Pons (tissue), 1 donor: ENCODE results near the gene CREBBP.
"Not testable (repeated sequence)": the region's sequence is repeated elsewhere in the genome, so short reads cannot be mapped to it uniquely, and the experiment has no call there.

Experiments
- DNase-seq: peaks from one replicate; pipeline ENCODE4 v3.0.0-alpha.2; 2016; ENCODE audit warnings: low spot score

CREBBP gene

DNA sequence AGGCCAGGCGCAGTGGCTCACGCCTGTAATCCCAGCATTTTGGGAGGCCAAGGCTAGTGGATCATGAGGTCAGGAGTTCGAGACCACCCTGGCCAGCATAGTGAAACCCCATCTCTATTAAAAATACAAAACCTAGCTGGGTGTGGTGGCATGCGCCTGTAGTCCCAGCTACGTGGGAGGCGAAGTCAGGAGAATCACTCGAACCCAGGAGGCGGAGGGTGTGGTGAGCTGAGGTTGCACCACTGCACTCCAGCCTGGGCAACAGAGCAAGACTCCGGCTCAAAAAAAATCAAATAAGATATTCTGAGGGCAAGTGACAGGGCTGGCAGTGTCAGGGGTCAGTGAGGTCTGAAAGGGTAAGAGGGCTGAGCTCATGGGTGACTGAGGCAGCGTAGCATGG lies 166.1 kb downstream of the CREBBP start:
- not testable (repeated sequence) for DNase-seq

DNA sequence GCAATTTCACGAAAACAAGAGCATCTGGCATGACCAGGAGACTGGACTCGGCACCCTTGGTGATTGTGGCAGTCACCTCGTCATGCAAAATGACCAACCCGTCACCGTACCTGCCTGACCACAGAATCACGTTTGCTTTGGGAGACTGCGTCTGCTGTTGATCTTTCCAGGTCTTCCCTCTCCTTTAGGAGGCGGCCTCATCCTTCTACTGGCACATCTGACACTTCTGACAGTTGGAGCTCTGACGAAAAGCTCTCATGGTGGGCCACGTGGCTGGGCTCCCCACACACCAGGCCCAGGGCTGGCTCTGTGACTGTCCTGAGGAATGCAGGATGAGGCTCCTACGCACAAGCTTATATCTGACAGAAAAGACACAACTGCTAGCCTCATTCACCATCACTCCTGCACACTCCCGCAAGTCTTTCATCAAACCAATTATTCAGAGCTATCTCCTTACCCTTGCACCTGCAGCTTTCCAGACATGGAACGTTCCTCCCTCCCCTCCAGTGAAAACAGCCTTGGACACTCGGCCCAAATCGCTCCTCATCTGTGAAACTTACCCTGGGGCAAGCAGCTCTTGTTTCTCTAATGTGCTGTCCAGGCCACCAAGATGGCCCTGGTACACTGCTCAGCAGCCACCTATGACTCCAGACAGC lies 166.8 kb downstream of the CREBBP start:
- no peak for DNase-seq

DNA sequence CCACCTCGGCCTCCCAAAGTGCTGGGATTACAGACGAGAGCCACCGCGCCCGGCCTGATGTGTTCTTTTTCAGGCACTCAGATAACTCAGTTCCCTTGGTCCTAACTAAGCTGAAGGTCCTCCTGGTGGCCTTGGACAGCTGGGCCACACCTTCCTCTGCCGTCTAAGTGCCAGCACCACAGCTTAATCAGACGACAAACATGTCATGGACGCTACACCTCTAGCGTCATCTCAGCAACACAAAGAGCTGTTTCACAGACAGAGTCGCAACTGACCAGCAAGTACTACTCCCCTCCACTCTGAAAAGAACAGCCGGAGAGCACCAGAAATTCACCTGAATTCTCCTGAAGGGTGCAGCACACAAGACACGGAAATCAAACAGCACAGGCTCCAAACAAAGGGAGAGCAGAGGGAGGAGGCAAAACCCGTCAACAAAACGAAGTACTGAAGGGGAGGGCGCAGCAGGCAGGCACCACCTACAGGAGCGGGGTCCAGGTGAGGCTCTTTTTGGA lies 167.6 kb downstream of the CREBBP start:
- no peak for DNase-seq

DNA sequence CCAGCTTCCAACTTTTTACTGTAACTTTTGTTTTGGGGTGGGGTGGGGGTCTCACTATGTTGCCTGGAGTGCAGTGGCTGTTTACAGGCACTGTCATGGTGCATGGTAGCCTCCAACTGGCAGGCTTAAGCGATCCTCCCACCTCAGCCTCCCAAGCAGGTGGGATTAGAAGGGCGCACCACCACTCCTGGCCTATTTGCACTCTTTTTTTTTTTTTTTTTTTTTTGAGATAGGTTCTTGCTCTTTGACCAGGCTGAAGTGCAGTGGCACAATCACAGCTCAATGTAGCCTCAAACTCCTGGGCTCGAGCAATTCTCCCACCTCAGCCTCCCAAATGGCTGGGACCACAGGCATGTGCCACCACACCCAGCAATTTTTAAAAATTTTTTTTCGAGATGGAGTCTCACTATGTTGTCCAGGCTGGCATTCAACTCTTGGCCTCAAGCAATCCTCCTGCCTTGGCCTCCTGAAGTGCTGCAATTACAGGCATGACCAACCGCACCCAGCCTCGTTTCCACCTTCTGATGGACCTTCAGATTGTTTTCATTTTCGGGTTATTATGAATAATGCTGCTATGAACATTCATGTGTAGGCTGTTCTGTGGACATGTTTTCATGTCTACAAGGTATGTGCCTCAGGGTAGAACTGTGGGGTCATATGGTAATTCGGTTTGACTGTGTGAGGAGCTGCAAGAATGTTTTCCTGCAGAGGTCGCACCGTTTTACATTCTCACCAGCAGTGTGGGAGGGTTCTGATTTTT lies 174.1 kb downstream of the CREBBP start:
- no peak for DNase-seq

DNA sequence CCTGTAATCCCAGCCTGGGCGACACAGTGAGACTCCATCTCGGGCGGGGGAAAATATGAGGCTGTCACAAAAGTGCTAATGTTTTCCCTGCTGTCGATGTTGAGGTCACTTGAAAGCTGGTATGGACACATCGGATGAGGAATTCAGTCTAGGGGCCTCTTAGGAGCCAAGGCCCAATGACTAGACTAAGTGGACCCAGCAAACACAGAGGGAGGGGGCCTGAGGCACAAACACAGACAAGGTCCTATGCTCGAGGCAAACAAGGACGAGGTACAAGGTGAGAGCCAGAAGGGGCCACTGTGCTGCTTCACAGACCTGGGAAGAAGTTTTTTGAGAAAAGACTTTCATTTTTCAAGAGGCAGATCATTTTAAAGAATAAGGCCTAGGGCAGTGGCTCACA lies 178.4 kb downstream of the CREBBP start:
- no peak for DNase-seq

DNA sequence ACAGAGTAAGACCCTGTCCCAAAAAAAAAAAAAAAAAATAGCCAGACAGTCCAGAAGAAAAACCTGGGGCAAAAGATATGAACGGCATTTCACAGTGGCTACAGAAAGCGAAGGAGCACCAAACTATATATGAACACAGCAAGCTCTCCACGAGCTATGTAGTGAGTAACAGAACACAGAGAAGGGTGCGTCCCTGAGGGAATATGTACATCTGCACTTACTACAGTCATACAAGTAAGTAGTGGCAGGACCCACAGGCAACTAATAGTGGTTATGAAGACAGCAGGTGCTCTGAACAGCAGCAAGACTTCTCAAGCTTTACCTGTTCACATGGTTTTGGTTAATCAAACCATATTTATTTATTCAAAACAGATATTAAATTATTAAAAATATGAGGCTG lies 179.0 kb downstream of the CREBBP start:
- no peak for DNase-seq

DNA sequence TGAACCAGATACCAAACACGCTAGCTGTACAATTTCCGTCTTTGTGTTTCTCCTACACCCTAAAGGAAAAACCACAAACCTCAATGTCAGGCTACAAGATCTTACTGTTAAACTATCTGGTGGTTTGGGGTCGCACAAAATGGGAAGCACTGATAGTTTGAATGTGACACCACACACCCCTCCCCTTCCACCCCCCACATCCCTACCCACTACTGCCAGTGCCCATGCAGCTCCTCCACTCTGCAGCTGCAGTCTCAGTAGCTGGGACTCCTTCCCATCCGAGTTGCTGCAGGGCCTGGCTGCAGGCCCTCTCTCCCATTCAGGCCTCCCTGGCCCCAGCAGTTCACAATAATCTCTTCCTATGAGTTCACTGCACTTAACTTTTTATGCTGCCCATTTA lies 181.6 kb downstream of the CREBBP start:
- no peak for DNase-seq

DNA sequence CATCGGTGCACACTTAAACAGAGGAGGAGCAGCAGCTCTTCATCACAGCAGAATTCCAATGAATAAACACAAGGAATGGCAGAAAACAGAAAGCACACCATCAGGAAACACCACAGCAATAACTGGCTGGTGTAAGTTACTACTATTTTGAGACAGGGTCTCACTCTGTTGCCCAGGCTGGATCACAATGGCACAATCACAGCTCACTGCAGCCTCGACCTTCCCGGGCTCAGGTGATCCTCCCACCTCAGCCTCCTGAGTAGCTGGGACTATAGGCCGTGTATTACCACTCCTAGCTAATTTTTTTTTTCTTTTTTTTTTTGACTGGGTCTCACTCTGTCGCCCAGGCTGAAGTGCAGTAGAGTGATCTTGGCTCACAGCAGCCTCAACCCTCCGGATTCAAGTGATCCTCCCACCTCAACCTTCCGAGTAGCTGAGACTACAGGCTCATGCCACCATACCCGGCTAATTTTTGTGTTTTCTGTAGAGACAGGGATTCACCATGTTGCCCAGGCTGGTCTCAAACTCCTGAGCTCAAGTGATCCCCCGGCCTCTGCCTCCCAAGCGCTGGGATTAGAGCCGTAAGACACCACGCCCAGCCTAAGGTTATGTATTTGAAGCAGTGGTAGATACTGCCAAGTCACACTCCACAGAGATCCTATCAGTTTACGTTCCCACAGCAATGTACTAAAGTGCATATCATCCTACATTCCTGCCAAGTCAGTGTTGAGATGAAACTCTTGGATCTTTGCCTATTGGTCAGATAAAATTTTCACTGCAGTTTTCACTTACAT lies 183.9 kb downstream of the CREBBP start:
- no peak for DNase-seq

DNA sequence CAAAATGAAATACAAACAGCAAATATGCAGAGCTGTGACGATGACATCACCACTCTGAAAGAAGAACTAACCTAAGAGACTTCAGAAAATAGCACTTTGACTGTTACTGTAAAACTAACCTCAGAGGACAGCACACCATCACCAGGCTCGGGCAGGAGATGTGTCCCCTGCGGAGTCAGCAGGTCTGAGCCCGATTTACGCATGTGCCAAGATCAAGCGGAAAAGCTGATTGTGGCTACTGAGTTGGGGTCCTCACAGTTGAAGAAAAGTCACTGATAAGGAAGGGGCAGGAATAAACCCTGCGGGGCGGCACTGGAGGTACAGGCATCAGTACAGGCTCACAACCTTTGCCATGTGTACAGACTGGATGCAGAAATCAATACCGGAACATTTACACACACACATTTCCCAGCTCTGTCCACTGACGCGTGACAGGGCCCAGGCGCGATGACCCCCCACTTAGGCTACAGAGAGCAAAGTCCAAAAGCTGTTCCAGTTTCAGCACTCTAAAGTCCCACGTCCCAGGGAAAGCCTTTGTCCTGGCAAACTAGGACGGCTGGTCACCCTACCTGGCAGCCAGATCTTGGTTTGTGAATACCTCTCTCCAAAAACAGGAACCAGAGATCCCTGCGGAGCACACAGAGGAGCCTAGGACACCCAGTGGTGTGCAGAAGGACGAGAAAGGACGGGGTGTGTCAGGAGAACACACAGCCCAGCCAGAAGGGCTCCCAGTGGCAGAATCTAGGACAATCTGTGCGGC lies 184.7 kb downstream of the CREBBP start:
- no peak for DNase-seq

DNA sequence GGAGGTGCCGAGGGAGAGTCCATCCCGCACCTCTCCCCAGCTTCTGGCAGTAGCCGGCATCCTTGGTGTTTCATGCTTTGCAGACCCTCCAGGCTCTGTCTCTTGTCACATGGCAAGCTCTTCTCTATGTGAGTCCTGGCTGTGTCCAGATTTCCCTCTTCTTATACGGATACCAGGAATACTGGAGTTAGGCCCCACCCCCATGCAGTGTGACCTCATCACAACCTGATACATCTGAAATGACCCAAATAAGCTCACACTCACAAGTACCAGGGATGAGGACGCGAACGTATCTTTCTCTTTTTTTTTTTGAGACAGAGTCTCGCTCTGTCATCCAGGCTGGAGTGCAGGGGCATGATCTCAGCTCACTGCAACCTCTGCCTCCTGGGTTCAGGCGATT lies 186.5 kb downstream of the CREBBP start:
- DNase-seq = no peak

DNA sequence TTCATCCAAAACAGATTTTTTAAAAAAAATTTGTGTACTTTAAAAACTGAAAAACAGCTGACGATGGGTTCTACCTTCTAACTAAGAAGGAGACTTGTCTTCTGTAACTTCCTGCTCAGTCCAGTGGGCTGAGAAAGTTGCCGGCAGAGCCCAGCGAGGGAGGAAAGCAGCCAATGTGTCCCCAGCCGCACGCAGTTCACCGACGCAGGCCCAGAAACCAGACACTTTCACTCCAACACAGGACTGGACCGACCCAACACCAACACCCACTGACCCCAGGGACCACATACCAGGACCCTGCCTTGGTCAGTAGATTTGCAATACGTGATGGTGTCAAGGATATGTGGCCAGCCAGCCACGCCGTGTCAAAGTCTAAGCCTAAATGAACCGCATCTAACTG lies 188.8 kb downstream of the CREBBP start:
- DNase-seq = no peak

DNA sequence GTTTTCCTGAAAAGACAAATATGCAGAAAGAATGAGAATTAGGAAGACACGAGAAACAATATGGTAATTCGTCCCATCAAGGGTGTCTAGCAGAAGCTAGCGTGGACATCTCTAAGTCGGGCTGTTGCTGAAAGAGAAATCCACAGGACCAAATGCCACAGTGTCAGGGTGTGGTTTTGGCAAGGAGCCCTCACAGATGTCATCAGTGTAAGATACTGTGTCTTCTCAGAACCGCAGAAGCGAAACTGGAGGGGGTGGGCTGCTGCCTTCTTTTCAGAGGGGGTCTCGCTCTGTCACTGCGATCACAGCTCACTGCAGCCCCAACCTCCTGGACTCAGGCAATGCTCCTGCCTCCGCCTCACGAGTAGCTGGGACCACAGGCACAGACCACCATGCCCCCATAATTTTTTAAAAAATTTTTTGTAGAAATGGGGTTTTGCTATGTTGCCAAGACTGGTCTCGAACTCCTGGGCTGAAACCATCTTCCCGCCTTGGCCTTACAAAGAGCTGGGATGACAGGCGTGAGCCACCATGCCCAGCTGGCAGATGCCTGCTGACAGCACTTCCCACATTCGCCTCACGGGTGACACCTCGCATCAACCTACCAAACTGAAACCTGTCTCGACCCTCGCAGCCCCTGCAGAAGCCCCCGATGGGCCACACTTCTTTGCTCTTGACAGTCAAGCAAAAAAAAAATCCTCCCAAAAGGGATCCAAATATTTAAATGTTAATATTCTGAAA lies 189.4 kb downstream of the CREBBP start:
- peak; percentile 11 for DNase-seq

DNA sequence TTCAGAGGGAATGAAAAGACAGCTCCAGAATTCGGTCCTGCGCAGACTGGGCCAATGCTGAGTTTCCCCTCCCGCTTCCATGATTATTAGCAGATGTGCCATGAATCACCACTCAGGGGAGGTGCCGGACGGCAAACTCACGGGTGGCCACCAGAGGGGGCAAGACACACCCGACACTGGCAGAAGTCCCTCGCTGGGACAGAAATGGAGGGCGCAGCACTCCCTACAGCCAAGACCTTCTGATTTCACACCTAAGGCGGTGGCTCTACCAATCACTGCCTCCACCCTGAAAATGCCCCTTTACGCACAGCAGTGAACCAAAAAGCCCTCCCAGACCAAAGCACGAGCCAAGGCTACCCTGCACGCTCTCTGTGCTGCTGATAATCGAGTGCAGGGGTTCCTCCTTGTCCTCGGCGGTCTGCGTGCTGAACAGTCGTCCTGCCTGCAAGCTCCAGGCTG lies 190.0 kb downstream of the CREBBP start:
- peak; percentile 91 for DNase-seq

DNA sequence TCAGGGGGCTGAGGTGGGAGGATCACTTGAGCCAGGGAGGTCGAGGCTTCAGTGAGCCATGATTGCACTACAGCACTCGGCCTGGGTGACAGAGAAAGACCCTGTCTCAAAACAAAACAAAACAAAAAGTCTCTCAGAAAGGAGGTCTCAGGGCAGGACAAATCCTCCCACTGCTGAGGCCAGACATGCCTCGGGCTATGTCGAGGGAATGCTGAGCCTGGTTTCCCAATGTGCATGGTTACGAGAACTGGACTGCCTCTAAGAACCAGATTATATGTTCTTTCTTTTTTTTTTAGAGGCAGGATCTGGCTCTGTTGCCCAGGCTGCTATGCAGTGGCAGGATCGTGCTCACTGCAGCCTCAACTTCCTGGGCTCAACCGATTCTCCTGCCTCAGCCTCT lies 190.8 kb downstream of the CREBBP start:
- no peak for DNase-seq

DNA sequence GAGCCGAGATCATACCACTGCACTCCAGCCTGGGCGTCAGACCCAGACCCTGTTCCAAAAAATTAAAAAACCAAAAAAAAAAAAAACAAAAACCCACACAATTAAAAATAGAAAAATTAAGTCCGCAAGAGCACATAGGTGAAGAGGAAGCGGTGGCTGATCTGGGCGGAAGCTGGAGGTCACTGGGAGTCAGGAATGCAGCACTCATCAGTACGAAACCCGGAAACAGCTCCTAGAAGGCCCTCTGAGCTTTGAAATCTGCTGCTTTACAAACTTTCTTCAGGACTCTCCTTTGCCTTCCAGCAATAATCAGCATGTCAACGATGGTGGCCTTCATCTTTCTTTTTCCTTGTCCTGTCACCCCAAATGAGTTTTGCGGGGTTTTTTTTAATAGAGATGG lies 192.7 kb downstream of the CREBBP start:
- DNase-seq = no peak

DNA sequence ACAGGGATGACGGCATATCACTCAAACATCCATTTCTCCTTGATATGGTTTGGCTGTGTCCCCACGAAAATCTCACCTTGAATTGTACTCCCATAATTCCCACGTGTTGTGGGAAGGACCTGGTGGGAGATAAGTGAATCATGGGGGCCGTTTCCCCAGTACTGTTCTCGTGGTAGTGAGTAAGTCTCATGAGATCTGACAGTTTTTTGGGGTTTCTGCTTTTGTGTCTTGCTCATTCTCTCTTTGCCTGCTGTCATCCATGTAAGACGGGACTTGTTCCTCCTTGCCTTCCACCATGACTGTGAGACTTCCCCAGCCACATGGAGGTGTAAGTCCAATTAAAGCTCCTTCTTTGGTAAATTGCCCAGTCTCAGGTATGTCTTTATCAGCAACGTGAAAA lies 193.5 kb downstream of the CREBBP start:
- no peak for DNase-seq

DNA sequence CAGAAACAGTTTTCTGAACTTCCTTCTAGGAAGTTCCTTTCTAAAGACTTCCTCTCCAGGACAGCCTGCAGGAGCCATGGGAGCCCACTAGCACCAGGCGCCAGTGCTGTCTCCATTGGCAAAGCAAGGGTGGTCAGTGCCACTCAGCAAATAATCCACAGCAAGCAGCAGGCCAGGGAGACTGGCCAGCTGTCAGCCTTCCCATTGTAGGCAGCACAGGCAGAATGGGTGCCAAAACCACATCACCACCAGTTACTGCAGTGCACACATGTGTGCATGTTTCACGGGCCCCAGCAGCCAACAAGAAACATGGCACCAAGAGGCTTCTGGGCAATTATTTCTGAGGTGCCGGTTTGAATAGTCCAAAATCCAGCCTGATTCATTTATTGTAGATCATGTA lies 199.3 kb downstream of the CREBBP start:
- DNase-seq = peak; percentile 24

DNA sequence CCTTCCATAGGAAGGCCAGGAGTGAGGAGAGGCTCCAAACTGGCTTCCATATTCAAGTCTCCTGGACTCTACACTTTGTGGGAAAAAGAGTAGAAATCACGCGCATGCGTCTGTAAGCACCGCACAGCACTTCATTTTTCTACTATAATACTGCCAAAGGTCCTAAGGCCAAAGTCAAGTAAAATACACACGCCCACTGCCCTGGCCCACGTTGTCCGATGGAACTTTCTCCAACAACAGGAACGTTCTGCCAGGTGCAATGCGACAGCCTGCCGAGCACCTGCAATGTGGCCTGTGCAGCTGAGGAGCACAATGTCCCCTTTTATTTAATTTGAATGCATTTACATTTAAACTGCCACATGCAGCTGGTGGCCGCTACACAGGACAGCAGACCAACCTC lies 202.5 kb downstream of the CREBBP start:
- DNase-seq = no peak

DNA sequence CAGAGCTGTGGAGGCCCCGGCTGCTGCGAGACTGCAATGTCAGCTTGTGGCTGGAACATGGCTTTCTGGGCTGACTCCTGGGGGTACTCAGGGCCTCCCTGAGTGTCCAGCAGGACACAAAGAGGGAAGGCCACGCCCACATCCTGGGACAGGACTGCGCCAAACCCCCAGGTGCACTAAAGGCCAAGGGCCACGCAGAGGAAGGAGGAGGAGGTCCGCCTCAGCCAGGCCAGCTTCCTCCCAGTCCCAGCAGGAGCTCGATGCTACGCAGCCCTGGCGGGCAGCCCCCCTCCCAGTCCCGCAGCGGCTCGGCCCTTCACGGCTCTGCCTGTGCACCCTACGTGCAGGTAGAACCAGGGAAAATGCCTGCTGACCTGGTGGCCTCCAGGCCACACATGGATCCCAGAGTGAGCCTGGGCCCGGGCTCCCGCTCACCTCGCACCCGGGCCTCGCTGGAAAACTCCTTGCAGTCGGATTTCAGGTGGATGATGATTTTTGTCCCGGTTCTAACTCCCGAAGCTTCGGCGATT lies 204.8 kb downstream of the CREBBP start:
- no peak for DNase-seq
